Measurements from ENCODE around the gene RIPPLY3. TPM values are rescaled to one million over a fixed set of nuclear protein-coding genes. Genes with fewer than 3 reads are reported as not detected.

Gene RIPPLY3
- total and polyA plus RNA-seq, 8 donors = 0.18 to 0.65 (median 0.50) TPM; not detected in 4

DNA sequence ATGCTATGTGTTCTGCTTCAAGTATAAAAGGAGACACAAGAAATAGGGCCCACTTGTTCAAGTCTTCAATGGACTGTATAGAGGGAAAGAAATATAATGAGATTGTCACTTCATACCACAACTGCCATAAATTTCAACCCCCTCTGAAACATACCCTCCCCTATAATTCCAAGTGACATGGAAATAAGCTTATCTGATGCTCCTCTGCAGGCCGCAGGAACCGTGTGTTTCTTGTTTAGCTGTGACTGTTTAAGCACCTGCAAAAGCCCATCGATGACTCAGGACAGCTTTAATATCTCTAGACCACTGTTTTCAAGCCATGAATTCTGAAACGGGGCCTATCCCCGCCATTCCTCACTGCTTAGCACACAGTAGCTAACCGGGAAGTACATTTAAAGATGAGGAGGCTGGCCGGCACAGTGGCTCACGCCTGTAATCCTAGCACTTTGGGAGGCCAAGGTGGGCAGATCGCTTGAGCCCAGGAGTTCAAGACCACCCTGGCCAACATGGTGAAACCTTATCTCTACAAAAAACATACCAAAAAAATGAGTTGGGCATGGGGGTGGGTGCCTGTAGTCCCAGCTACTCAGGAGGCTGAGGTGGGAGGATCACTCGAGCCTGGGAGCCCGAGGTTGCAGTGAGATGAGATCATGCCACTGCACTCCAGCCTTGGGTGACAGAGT lies 44.3 kb upstream of the RIPPLY3 start:
- 86 to 90% (median 87%) methylated on average over 11 of the region's 11 CpGs for WGBS, 5 donors
- no peak overlapping the region for H3K27ac ChIP-seq
- H3K27me3 ChIP-seq = no peaks in the 10 kb centered on the region
- H3K4me1 ChIP-seq = peaks cover 4 to 25% (median 17%) of the 10 kb centered on the region in 4 donors
- no peaks in the 10 kb centered on the region for H3K9me3 ChIP-seq
- H3K4me3 ChIP-seq = no peak overlapping the region
- intact Hi-C loops (cut with DNase I; ENCODE audit: low total_unique reads) = no loop called here
- TF ChIP-seq POLR2A (IDR thresholded peaks at IDR 0.05) (no peak), POLR2AphosphoS5 (IDR thresholded peaks at IDR 0.05) (no peak), EP300 (IDR thresholded peaks at IDR 0.05) (no peak)
- TF ChIP-seq, protein P1, sequence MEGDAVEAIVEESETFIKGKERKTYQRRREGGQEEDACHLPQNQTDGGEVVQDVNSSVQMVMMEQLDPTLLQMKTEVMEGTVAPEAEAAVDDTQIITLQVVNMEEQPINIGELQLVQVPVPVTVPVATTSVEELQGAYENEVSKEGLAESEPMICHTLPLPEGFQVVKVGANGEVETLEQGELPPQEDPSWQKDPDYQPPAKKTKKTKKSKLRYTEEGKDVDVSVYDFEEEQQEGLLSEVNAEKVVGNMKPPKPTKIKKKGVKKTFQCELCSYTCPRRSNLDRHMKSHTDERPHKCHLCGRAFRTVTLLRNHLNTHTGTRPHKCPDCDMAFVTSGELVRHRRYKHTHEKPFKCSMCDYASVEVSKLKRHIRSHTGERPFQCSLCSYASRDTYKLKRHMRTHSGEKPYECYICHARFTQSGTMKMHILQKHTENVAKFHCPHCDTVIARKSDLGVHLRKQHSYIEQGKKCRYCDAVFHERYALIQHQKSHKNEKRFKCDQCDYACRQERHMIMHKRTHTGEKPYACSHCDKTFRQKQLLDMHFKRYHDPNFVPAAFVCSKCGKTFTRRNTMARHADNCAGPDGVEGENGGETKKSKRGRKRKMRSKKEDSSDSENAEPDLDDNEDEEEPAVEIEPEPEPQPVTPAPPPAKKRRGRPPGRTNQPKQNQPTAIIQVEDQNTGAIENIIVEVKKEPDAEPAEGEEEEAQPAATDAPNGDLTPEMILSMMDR (IDR thresholded peaks at IDR 0.05) = no peak
- no peak for DNase-seq
- H3K36me3 ChIP-seq = peaks cover 0 to 38% (median 26%) of the 10 kb centered on the region in 4 donors

DNA sequence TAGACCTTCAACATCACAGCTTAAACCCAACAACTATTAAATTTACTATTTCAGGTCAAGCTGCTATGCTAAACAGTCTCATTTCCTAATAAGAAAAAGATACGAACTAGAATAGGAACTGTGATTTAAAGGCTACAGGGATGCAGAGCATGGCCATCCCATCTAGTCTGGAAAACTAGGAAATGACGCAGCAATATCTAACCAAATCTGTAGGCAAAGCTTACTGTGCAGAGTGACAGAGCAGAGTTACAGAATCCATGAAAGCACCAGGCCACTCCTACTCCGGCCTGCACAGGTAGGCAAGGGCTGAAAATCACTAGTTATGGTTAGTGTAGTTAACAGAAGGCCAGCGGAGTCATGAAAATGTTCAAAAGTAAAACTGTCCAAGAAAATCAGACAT lies 42.1 kb upstream of the RIPPLY3 start:
- no peaks in the 10 kb centered on the region for H3K27me3 ChIP-seq
- no peak for DNase-seq
- no peak overlapping the region for H3K27ac ChIP-seq
- WGBS, 5 donors = 83 to 96% (median 91%) methylated on average over 4 of the region's 4 CpGs
- H3K4me1 ChIP-seq = peaks cover 5 to 28% (median 19%) of the 10 kb centered on the region in 4 donors
- H3K4me3 ChIP-seq = no peak overlapping the region
- no peaks in the 10 kb centered on the region for H3K9me3 ChIP-seq
- intact Hi-C loops (cut with DNase I; ENCODE audit: low total_unique reads) = no loop called here
- TF ChIP-seq, protein P1 (IDR thresholded peaks at IDR 0.05) = no peak
- no peak for TF ChIP-seq POLR2AphosphoS5 (IDR thresholded peaks at IDR 0.05)
- no peak for TF ChIP-seq EP300 (IDR thresholded peaks at IDR 0.05)
- no peak for TF ChIP-seq POLR2A (IDR thresholded peaks at IDR 0.05)
- H3K36me3 ChIP-seq = peaks cover 0 to 33% (median 21%) of the 10 kb centered on the region in 4 donors

DNA sequence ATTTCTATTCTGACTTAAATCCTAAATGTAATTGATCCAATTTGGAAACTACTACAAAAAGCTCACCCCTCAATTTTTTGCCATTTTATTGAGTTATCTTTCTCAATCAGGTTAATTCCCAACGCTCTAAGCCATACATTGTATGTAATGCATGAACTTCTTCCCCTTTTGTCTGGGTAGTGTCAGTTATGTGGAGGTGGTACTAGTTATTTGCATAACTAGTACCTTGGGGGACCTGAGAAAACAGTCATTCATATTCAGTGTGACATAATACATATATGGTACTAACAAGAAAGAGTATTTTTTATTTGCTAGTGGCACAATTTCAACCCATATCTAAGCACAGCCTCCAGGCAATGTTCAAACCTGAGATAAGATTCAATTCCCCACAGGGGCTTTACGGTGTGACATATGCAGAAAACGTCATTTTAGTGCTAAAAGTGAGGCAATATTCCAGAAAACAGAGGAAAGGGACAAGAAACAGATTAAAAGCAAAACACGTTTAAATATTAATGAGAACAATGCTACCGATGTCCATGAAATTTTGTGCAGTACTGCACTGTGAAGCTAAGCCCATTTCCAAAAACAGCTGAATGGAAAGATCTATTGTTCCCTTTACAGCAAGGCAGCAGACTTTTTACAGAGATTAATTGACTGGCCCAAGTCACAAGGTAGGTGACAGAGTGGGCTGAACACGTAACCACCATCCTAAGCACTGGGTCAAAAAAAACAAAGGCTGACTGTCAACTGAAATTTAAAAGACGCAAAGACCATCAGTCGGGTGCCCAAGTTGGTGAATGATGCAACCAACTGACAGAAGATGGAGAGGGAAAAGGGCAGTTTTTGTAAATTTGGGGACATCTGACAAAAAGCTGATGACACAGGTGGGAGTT lies 41.4 kb upstream of the RIPPLY3 start:
- no peak for TF ChIP-seq POLR2AphosphoS5 (IDR thresholded peaks at IDR 0.05)
- no peak for TF ChIP-seq EP300 (IDR thresholded peaks at IDR 0.05)
- TF ChIP-seq, protein P1 (IDR thresholded peaks at IDR 0.05) = no peak
- TF ChIP-seq POLR2A (IDR thresholded peaks at IDR 0.05) = no peak
- H3K27ac ChIP-seq = peak overlapping the region in 1 of 5 donors; percentile 91
- H3K36me3 ChIP-seq = peaks cover 0 to 26% (median 18%) of the 10 kb centered on the region in 4 donors
- no peaks in the 10 kb centered on the region for H3K27me3 ChIP-seq
- WGBS, 5 donors = 57 to 70% (median 64%) methylated on average over 8 of the region's 8 CpGs
- peak overlapping the region; percentile 62 to 78 (median 73) for H3K4me3 ChIP-seq
- H3K9me3 ChIP-seq = no peaks in the 10 kb centered on the region
- peaks cover 5 to 28% (median 19%) of the 10 kb centered on the region in 4 donors for H3K4me1 ChIP-seq
- peak in 1 of 2 donors; percentile 28 for DNase-seq
- intact Hi-C loops (cut with DNase I; ENCODE audit: low total_unique reads) = no loop called here

DNA sequence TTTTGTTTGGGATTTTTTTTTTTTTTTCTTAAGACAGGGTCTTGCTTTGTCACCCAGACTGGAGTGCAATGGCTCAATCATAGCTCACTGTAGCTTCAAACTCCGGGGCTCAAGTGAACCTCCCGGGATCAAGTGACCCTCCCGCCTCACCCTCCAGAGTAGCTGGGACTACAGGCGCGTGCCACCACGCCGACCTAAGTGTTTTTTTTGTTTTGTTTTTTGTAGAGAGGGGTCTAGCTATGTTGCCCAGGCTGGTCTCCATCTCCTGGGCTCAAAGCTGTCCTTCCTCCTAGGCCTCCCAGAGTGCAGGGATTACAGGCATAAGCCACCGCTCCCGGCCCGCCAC lies 40.8 kb upstream of the RIPPLY3 start:
- no peaks in the 10 kb centered on the region for H3K27me3 ChIP-seq
- WGBS, 5 donors = 15 to 46% (median 36%) methylated on average over 10 of the region's 10 CpGs
- intact Hi-C loops (cut with DNase I; ENCODE audit: low total_unique reads) = no loop called here
- TF ChIP-seq POLR2AphosphoS5 (IDR thresholded peaks at IDR 0.05) (no peak), POLR2A (IDR thresholded peaks at IDR 0.05) (no peak), EP300 (IDR thresholded peaks at IDR 0.05) (no peak)
- TF ChIP-seq, protein P1 (IDR thresholded peaks at IDR 0.05) = no peak
- H3K9me3 ChIP-seq = no peaks in the 10 kb centered on the region
- peaks cover 0 to 20% (median 13%) of the 10 kb centered on the region in 4 donors for H3K36me3 ChIP-seq
- H3K27ac ChIP-seq = peak overlapping the region; percentile 90 to 97 (median 92)
- peak overlapping the region; percentile 62 to 78 (median 73) for H3K4me3 ChIP-seq
- peaks cover 5 to 28% (median 19%) of the 10 kb centered on the region in 4 donors for H3K4me1 ChIP-seq
- no peak for DNase-seq

Data from stomach (tissue), 9 donors.